ENCODE measurements around the gene GPC6.

The GPC6 gene

GRCh38 chr13:94415500-94416237 lies 1189.1 kb downstream of the GPC6 start:
- DNase-seq (ENCODE audit: low spot score) = no peak

GRCh38 chr13:94416454-94417080 lies 1190.0 kb downstream of the GPC6 start:
- peak; percentile 23 for DNase-seq (ENCODE audit: low spot score)

- no peak for DNase-seq (ENCODE audit: low spot score)
Measured at GRCh38 chr13:94417294-94417693, 1190.7 kb downstream of the GPC6 start.

GRCh38 chr13:94419304-94419924 lies 1192.8 kb downstream of the GPC6 start:
- peak; percentile 96 for DNase-seq (ENCODE audit: low spot score)

- no peak for DNase-seq (ENCODE audit: low spot score)
Measured at GRCh38 chr13:94419925-94420305, 1193.3 kb downstream of the GPC6 start.

- no peak for DNase-seq (ENCODE audit: low spot score)
Measured at GRCh38 chr13:94427313-94427953, 1200.8 kb downstream of the GPC6 start.

GRCh38 chr13:94431574-94431973 lies 1205.0 kb downstream of the GPC6 start:
- peak; percentile 8 for DNase-seq (ENCODE audit: low spot score)

- no peak for DNase-seq (ENCODE audit: low spot score)
Measured at GRCh38 chr13:94431987-94432386, 1205.4 kb downstream of the GPC6 start.

GRCh38 chr13:94433055-94433961 lies 1206.7 kb downstream of the GPC6 start:
- no peak for DNase-seq (ENCODE audit: low spot score)

- peak; percentile 75 for DNase-seq (ENCODE audit: low spot score)
Measured at GRCh38 chr13:94435604-94436226, 1209.1 kb downstream of the GPC6 start.

GRCh38 chr13:94444826-94445225 lies 1218.2 kb downstream of the GPC6 start:
- DNase-seq (ENCODE audit: low spot score) = no peak

GRCh38 chr13:94454334-94454733 lies 1227.7 kb downstream of the GPC6 start:
- DNase-seq (ENCODE audit: low spot score) = no peak

GRCh38 chr13:94454906-94455305 lies 1228.3 kb downstream of the GPC6 start:
- DNase-seq (ENCODE audit: low spot score) = peak; percentile 21

- no peak for DNase-seq (ENCODE audit: low spot score)
Measured at GRCh38 chr13:94455414-94455813, 1228.8 kb downstream of the GPC6 start.

Data from RKO (cell line).